Activated CD4-positive, CD25-positive, alpha-beta regulatory T cell treated with anti-CD3 and anti-CD28 coated beads, Interleukin-2, amount 50 U/mL, for 72 hours (primary cell): ENCODE results near the gene SYNCRIP.
"Not testable (repeated sequence)": the region's sequence is repeated elsewhere in the genome, so short reads cannot be mapped to it uniquely, and the experiment has no call there.

ENCODE experiments used
- DNase-seq: peaks from one replicate; pipeline ENCODE4 v3.0.0; 2021

SYNCRIP gene

DNA sequence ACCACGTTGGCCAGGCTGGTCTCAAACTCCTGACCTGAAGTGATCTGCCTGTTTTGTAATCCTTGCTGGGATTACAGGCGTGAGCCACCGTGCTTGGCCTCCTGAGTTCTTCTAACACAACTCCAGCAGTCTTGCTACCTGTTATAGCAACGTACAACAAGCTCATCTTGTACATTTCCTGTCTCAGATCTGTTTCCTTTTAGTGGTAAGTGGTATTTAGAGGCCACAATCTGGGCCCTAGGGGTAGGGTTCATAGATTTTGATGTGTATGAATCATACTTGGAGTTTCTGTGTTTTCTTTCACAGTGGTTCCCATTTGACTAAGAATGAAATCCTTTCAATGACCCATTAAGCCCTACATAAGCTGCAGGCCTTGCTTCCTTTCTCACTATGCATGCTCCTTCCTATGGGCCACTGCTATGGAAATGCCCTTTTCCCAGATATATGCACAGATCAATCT is 27.1 kb upstream of the SYNCRIP start:
- peak; percentile 36 for DNase-seq

DNA sequence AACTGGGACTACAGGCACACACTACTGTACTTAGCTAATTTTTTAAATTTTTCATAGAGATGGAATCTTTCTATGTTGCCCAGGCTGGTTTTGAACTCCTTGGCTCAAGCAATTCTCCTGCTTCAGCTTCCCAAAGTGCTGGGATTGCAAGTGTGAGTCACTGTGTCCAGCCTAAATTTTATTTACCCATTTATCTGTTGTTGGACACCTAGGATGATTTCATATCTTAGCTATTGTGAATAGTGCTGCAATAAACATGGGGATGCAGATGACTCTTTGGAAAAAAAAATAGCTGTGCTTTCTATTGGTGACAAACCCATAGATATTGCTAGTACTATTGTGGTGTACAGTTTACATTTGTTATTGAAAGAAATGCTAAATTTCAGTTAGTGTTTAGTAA is 19.6 kb upstream of the SYNCRIP start:
- no peak for DNase-seq

DNA sequence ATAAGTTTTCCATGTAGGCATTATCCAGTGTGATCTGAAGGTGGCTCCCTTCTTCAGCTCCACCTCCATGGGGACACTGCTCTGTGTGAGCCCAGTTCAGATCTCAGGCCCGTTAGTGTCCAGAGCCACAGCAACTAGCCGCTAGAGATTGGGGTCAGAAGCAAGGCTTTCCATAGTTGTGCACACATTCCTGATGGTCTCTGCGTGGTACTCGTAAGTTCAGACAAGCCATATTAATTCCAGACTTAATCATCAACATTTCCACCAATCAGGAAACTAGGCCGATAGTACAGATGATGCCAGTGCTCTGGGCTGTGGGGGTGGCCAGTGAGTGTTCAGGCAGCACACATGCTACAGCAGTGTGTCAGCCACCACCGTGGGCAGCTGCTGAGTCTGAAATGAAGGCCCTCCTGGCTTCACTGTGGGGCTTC is 17.5 kb upstream of the SYNCRIP start:
- no peak for DNase-seq

DNA sequence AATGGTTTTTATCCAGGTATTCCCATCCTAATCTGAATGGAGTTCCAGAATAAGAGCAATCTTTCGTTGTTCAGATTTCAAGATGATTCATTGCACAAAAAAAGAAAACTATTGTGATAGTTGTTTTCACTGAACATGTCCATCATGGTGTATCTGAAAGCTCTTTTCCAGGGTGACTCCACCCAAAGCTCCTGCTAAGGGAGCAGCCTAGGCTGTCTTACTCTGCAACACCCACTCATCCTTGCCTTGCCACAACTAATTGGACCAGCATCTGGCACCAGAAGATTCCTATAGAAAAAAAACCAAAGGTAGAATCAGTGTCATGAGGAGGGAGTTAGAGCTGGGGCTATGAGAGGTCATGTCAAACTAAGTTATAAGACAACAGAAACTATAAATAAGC is 7.9 kb upstream of the SYNCRIP start:
- no peak for DNase-seq

DNA sequence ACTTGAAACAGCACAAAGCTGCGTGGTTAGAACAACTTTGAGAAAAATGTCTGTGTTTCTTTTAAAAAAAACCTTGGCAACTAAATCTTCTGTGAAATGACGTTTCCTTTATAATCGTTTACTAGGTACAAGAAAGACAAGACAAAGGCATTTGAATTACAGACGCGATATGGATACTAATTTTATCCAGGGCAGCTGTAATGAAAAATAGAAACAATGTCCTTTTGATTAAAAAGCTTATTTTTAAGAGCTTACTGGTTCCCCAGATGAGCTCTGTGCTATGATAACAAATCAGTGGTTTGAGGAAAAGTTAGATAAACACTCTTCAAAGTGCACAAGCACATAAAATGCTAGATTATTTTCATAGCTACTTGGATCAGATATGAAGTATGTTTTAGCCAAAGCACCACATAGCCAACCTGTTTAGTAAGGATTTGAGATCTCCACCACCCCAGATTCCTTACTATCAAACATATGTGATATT is 1.6 kb upstream of the SYNCRIP start:
- DNase-seq = no peak

DNA sequence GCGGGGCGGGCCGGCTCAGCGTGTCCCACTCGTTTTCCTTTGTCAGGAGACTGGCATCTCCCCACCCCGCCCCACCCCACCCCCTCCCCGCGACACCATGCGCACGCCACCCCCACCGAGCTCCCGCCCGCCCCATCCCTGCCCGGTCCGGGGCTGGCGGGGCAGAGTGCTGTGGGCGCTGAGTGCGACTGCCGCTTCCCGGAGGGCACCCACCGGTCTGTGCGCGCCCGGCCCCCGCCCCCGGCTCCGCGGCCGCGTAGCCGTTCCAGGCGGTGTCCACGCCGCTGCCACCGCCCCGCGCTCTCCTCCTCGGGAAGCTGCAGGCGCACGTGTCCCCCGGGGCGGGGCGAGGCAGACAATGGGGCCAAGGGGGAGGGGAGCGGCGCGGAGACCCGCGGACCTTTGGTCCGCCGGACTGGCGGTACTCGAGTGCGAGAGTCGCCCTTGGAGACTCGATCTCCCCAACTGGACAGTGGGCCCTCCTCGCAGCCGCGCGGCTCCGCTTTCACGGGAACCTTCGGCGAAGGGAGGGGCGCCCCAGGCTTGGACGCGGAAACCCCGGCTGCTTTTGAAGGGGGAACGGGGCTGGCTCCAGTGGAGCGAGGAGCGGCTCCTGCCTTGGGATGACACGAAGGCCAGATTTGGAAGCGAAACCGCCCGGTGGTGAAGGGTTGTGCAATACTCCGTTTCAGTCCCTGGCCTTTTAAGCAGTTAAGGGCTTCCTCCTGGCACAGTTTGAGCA is 1.0 kb upstream of the SYNCRIP start:
- DNase-seq = peak; percentile 78

DNA sequence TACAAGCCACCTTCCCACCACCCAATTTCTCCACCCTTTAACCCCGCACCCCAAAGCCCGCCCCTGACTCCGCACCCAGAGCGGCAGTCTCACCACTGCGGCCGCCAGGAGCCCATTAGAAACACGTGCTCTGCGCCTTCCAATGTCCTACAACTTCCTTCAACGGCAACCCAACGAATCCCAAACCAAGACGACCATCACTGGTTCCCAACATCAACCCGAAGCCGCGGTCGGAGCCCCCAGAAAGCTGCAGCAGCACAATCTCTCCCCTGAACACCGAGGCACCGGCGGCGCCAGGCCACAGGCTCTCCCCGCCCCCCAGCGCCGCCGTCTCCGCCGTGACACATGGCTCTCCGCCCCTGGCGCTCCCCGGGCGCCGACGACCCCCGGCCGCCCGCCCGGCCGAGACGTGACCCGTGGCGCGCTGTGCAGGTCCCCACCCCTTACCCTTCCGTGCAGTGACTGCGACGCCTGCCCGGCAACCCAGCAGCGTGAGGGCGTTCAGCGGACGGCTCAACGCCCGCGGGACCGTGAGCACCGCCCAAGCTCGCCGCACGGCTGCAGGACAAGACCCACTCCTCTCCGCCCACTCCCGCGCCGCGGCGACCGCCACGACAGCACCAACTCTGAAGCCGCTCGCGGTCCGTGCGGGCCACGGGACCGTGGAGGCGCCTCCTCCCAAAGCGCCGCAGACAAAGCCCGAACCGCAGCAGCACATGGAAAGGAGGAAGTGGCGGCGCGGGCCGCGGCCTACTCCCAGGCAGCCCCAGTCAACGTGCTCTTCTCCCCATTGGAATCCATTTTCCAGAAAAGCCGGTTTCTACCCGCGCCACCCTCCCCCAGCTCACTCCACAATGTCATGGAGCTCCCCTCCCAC is 551 bp downstream of the SYNCRIP start:
- peak; percentile 65 for DNase-seq

DNA sequence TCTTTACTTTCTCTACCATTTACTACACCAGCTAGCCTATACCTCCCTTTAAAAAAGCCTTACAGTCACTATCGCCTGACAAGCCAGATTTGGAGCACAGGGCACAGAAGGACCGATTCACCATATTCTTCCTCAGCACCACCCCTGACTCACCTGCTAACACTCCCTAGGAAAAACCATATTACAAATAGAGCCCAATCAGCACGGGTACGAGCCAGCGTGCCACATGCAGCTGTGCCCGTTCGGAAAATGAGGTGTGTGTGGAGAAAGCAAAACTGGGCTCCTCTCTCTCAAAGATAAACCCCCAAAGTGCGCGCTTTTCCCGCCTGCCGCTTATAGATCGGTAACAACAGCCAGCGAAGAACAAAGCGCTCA is 1.2 kb downstream of the SYNCRIP start:
- no peak for DNase-seq

DNA sequence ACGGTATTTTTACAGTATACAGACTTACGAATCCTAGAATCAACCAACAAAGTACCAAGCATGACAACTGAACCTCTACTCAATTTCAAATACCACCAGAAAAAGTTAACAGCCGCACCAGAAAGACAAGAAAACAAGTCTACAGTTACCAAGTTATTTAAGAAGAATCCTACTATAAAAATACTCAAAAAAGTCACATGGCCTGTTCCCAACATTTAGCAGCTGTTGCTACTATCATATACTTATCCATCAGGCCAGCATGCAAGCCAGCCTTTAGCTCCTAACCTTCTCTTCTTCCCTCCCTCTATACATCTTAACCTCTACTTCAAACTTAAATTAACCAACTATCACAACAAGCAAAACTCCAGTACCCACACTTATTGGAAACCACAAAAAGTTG is 1.9 kb downstream of the SYNCRIP start:
- DNase-seq = no peak

DNA sequence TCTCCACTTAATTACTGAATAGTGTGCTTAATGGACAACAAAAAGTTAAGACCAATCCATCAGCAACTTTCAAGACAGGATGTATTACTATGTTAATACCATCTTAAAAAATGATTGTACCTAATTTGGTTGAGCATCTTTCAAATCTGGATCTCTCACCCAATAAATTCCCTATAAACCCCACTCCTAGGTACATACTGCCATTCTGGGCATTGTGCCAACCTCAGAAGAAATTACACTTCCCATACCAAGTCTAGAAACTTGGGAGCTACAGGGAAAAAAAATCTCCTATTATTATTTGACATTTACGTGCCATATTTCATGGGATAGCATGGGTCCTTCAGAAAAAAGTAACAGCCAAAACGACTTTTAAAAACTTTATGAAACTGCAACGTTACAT is 5.1 kb downstream of the SYNCRIP start:
- DNase-seq = no peak

DNA sequence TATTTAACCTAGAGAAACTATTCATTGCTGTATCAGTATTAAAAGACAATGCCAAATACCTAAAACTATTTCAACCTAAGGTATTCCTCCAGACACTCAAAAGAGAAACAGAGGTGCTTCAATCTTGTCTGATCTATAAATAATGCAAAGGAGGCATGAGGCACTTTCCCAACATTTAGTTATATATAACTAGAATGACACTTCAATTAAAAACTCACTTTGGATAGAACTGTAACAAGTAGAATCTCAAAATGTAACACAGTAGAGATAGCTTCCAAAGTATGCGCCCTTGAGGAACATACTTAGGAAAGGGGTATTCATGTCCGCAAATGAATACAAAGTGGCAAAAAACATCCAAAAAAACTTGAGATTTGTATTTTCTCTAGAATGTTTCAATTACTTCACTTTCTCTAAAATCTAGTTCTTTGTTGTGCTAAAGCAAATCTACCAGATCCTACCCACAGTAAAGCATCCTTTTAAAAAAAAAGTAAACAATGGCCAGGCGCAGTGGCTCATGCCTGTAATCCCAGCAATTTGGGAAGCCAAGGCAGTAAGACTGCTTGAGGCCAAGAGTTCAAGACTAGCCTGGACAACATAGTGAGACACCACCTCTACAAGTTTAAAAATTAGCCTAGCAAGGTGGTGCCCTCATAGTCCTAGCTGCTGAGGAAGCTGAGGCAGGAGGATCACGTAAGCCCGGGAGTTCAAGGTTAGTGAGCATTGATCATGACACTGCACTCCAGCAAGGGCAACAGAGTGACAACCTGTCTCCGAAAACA is 10.3 kb downstream of the SYNCRIP start:
- no peak for DNase-seq

DNA sequence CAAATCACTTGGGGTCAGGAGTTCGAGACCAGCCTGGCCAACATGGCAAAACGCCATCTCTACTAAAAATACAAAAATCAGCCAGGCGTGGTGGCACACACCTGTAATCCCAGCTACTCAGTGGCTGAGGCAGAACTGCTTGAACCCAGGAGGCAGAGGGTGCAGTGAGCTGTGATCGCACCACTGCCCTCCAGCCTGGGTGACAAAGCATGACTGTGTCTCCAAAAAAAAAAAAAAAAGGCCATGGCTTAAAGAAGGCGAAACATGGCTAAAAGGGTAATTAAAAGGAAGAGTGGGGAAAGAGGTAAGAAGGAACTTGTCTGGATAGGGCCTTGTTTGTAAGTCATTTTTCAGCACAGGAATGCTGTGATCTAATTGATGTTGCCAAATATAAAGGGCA is 11.6 kb downstream of the SYNCRIP start:
- DNase-seq = not testable (repeated sequence)

DNA sequence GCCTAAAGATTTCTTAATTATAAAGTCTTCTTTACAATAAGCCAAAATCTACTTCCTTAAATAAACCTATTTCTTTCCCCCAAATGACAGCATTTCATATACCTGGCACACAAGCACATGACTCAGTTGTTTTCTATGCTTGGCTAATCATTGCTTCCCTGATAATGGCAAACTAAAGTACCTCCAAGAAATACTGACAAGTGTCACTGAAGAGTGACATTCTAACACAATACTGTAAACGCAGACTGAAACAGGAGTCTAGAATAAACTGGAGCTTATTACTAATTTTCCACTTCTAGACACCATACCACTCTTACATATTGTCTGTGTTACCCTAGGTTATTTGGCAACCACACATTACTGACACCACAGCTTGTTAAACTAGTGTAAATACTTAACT is 14.3 kb downstream of the SYNCRIP start:
- no peak for DNase-seq

DNA sequence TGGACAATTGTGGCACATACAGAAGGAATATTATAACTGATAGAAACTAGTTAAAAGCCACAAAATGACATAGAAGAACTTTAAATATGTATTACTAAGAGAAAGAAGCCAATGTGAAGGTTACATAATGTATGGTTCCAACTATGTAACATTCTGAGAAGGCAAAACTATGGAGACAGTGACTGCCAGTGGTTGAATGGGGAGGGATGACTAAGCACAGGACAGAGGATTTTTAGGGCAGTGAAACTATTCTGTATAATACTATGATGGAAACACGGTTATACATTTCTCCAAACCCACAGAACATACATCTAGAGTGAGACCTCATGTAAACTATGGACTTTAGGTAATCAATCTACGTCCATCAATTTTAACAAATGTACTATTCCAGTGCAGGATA is 22.4 kb downstream of the SYNCRIP start:
- no peak for DNase-seq

DNA sequence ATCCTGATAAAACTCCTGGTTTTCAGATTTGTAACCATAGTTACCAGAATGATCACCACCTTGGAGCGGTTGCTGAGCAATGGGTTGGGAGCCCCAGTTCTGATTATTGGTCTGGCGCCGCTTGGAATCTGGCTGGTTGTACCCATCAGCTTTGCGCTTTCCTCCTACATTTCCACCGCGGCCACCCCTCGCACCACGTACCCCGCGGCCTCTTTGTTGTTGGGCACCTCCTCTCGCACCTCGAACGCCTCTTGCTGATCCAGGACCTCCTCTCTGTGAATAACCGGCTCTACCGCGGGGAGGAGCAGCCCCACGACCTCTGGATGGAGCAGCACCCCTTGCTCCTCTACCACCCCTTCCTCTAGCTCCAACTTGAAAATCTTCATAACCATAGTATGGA is 27.9 kb downstream of the SYNCRIP start:
- DNase-seq = no peak

DNA sequence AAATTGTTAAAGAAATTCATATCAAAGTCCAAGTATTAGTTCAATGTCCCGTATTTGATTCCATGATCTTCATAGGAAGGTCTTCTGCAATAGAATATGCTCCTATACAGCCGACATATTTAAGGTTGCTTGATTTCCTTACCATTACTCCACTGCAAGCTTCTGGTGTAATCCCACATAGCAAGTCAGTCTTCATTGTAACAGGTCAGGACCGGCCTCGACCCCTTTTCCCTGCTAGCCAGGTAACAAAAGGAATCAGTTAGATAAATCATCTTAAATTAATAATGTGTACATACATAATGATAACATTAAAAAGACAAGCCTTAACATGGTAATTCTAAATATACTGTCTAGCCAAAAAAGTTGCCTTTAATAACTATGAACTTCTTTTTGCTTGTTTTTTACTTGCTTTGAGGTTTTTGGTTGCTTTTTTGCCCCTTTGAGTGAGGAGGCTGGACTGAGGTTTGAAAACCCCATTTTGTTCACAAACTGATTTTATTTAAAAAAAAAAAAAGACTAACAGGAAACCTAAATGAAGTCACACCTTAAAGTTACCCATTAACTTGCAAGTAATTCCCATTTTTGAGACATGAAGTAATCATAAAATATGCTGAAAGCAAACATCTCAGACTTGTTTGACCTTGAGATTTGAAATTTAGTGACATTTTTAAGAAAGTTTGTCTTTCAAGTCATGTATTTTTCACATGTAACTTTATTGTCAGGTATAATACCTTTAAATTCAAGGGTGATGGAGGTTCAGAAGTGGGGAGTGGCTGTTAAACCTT is 29.8 kb downstream of the SYNCRIP start:
- no peak for DNase-seq

DNA sequence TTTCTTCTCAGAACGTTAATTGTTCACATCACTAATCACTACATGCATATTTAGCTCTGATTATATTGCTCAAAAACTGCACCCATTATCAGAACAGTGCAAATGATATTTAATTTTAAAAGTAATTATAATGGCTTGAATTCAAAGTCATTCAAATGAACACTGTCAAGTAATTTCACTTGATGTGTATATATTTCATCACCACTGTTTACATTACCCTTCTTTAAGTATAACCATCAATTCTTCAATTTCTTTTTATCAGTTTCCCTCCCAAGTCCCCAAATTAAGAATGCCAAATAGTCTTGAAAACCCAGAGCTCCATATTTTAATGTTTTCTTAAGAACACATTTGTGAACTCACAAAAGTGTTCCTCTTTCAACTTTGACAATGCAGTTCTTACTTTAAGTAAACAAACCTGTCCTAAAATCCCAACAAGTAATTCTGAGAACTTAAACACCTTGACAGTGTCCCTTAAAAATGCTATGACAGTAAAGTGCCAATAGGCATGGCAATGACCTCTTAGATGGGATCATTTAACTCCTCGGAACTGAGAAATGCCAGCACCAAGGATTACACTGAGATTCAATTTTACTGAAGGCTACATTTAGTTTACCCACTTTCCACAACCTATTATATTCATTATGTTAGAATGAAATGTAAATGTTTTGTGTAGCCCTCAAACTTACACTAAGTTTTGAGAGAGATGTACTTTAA is 32.3 kb downstream of the SYNCRIP start:
- DNase-seq = no peak

DNA sequence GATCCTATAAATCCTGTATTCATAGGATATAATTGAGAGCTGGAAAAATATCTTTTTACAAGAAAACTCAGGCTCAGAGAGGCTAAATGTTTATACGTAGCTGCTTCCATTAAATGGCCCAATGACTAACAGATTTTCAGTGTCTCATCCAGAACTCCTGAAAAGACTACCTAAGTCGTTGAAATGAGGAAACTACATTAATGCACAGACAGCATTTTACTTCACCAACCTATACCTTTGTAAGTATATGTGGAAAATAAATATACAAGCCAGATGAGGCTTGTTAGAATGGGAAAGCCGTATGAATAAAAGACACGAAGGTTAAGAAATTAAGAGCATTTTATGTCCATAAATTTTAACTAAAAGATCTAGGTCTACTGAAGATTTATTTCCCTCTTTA is 40.6 kb downstream of the SYNCRIP start:
- no peak for DNase-seq

DNA sequence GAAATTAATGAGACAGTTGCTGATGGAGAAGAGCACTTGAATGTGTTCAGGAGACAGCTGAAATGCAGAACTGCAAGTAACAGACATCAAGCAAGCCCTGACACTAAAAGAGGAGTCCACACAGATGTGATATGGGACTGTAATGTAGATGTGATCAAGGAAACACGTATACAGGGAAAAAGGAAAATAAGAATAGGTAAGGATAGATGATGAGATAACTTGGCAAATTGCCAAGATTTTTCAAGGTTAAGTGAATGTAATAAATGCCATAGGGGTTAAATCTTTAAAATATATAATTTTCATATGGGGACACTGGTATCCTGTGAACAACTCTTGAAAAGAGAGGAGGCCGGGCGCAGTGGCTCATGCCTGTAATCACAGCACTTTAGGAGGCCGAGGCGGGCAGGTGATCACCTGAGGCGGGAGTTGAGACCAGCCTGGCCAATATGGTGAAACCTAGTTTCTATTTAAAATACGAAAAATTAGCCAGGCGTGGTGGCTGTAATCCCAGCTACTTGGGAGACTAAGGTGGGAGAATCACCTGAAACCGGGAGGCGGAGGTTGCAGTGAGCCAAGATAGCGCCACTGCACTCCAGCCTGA is 41.9 kb downstream of the SYNCRIP start:
- DNase-seq = no peak

DNA sequence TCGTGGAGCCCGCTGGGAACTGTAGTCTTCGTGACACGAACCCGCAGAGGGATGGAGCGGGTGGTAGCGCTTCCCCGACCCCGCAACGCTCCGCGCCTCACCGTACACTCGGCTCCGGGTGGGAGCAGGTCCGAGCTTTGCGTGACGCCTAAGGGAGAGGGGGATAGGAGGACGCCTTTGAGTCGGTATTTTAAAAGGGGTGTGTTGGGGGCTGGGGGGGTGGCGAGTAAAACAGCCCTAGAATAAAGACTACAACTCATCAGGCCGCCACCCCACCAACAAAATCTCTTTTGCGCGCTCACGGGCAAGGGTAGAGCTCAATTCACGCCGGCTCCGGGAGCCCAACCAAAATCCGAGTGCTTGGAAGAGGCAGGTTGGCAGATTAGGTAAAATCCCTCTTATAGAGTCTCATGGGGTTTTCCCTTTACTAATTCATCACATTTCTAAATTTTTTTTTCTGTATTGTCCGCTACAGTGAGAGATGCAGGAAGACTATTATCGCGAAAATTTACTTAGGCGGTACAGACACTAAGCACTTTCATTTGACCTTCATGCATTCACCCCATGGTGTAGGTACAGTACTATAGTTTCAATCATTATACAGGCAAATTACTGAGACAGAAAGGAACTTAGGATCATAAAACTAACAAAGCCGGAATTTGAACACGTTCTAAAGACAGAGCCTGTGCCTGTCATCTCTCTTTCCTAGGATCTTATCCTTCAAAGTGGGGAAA is 48.3 kb downstream of the SYNCRIP start:
- DNase-seq = no peak
